Measurements from ENCODE around the gene ZNF674. TPM values are rescaled to one million over a fixed set of nuclear protein-coding genes. Genes with fewer than 3 reads are reported as not detected.
A peak's percentile ranks its signal among the peaks of the same experiment; 100 is the strongest.

The ZNF674 gene
- total and polyA plus RNA-seq, 2 donors (not counting 1 experiment from before 2014, with no cell fraction given) = 0.84 to 2.3 TPM

DNA sequence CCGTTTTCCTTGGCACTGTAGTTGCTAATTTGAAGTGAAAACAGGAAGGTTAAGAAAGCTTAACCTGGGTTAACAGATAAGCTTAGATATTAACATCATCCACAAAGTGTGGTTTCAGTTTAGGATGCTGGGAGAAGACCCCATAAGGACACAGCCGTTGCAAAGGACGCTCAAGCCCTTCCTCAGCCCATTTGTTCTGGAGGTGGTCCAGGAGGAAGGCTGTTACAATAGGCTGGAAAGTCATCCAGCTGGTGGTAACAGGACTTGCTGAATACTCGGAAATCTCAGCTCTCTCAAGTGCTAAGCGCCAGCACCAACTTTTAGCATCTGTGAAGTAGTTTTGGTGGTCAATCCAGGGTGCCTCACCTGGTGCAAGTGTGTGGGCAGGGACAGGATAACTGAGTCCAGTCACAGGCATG lies 42.5 kb upstream of the ZNF674 start:
- H3K4me1 ChIP-seq (ENCODE audit: control insufficient read depth in 2 of 2, insufficient read depth in 2 of 2, low read length in 2 of 2) = peaks cover 10 to 12% of the 10 kb centered on the region in 2 donors
- TF ChIP-seq EZH2 (IDR thresholded peaks at IDR 0.05; ENCODE audit: borderline replicate concordance, insufficient read depth, low read depth, low read length, poor library complexity, severe bottlenecking) = no peak
- TF ChIP-seq, protein P1, sequence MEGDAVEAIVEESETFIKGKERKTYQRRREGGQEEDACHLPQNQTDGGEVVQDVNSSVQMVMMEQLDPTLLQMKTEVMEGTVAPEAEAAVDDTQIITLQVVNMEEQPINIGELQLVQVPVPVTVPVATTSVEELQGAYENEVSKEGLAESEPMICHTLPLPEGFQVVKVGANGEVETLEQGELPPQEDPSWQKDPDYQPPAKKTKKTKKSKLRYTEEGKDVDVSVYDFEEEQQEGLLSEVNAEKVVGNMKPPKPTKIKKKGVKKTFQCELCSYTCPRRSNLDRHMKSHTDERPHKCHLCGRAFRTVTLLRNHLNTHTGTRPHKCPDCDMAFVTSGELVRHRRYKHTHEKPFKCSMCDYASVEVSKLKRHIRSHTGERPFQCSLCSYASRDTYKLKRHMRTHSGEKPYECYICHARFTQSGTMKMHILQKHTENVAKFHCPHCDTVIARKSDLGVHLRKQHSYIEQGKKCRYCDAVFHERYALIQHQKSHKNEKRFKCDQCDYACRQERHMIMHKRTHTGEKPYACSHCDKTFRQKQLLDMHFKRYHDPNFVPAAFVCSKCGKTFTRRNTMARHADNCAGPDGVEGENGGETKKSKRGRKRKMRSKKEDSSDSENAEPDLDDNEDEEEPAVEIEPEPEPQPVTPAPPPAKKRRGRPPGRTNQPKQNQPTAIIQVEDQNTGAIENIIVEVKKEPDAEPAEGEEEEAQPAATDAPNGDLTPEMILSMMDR (IDR thresholded peaks at IDR 0.05) = no peak
- no peaks in the 10 kb centered on the region for H3K36me3 ChIP-seq (replicated peaks in 1 of 2; ENCODE audit: control extremely low read depth in 1 of 2, control insufficient read depth in 1 of 2, extremely low read depth in 1 of 2, insufficient read depth in 2 of 2, low read length in 1 of 2)
- H3K9ac ChIP-seq (ENCODE audit: low read length) = no peak overlapping the region
- Mint-ChIP-seq H3K4me3 (peak overlapping the region; percentile 29), H3K4me1 (peaks cover 14% of the 10 kb centered on the region), H3K9me3 (ENCODE audit: insufficient read depth) (no peaks in the 10 kb centered on the region), H3K27ac (no peak overlapping the region), H3K27me3 (no peaks in the 10 kb centered on the region)
- H4K20me1 ChIP-seq (ENCODE audit: control insufficient read depth, insufficient read depth, low read length, poor library complexity, severe bottlenecking) = no peaks in the 10 kb centered on the region
- DNase-seq = no peak
- H3K4me3 ChIP-seq (ENCODE audit: control extremely low read depth in 1 of 5, extremely low read depth in 1 of 5, insufficient read depth in 1 of 5, low read depth in 2 of 5, low read length in 4 of 5) = no peak overlapping the region
- no peak for ATAC-seq (ENCODE audit: low read depth)
- H3K27me3 ChIP-seq (replicated peaks in 1 of 4; ENCODE audit: control extremely low read depth in 1 of 4, control insufficient read depth in 3 of 4, insufficient read depth in 4 of 4, low read length in 3 of 4) = no peaks in the 10 kb centered on the region
- H3K4me2 ChIP-seq (replicated peaks; ENCODE audit: low read depth, low read length, poor library complexity, severe bottlenecking) = peak overlapping the region; percentile 17
- H2AFZ ChIP-seq (ENCODE audit: insufficient read depth, low read depth, low read length, poor library complexity, severe bottlenecking) = peak overlapping the region; percentile 9
- intact Hi-C loops (cut with micrococcal nuclease) = no loop called here
- CTCF ChIA-PET = no interaction called here
- POLR2A ChIA-PET = no interaction called here
- no peak overlapping the region for H3K27ac ChIP-seq (ENCODE audit: low read length in 2 of 2)
- H3K79me2 ChIP-seq (ENCODE audit: control insufficient read depth, insufficient read depth, low read length) = no peaks in the 10 kb centered on the region
- no CpG with 5 or more reads among the region's 5 CpGs for WGBS (ENCODE audit: insufficient coverage)
- H3K9me3 ChIP-seq (ENCODE audit: control extremely low read depth in 1 of 3, control insufficient read depth in 2 of 3, insufficient read depth in 1 of 3, low read length in 2 of 3) = no peaks in the 10 kb centered on the region

DNA sequence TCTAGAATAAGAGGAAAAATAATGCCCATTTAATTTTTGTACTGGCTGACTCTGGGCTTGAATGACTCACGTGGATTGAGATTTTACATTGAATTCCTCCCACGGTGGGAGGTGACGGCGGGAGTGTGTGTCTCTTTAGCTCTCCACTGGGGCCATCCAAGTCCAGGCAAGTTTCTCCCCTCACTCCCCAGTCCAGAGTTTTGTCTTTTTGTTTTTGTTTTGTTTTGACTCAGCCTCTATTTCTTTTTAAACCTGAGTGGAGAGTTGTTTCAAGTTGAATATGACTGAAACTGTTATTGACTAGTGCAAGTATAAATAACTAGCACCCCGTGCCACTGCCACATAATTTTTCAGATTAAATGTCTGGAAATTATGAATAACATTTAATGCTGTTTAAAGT lies 41.9 kb upstream of the ZNF674 start:
- H3K27ac Mint-ChIP-seq = no peak overlapping the region
- Histone ChIP-seq H3K9me3 (ENCODE audit: control extremely low read depth in 1 of 3, control insufficient read depth in 2 of 3, insufficient read depth in 1 of 3, low read length in 2 of 3) (no peaks in the 10 kb centered on the region), H3K27ac (ENCODE audit: low read length in 2 of 2) (no peak overlapping the region), H3K4me1 (ENCODE audit: control insufficient read depth in 2 of 2, insufficient read depth in 2 of 2, low read length in 2 of 2) (peaks cover 10 to 12% of the 10 kb centered on the region in 2 donors), H3K4me2 (replicated peaks; ENCODE audit: low read depth, low read length, poor library complexity, severe bottlenecking) (no peak overlapping the region), H3K9ac (ENCODE audit: low read length) (no peak overlapping the region), H3K4me3 (ENCODE audit: control extremely low read depth in 1 of 5, extremely low read depth in 1 of 5, insufficient read depth in 1 of 5, low read depth in 2 of 5, low read length in 4 of 5) (no peak overlapping the region), H3K79me2 (ENCODE audit: control insufficient read depth, insufficient read depth, low read length) (no peaks in the 10 kb centered on the region), H3K27me3 (replicated peaks in 1 of 4; ENCODE audit: control extremely low read depth in 1 of 4, control insufficient read depth in 3 of 4, insufficient read depth in 4 of 4, low read length in 3 of 4) (no peaks in the 10 kb centered on the region), H4K20me1 (ENCODE audit: control insufficient read depth, insufficient read depth, low read length, poor library complexity, severe bottlenecking) (no peaks in the 10 kb centered on the region), H3K36me3 (replicated peaks in 1 of 2; ENCODE audit: control extremely low read depth in 1 of 2, control insufficient read depth in 1 of 2, extremely low read depth in 1 of 2, insufficient read depth in 2 of 2, low read length in 1 of 2) (no peaks in the 10 kb centered on the region), H2AFZ (ENCODE audit: insufficient read depth, low read depth, low read length, poor library complexity, severe bottlenecking) (no peak overlapping the region)
- CTCF ChIA-PET = interaction anchor here (0.7 kb wide), 1 partner anchor 807 kb away, joined by 3 read pairs; no protein-coding TSS in a partner anchor
- ATAC-seq (ENCODE audit: low read depth) (no peak), DNase-seq (no peak)
- H3K9me3 Mint-ChIP-seq (ENCODE audit: insufficient read depth) = no peaks in the 10 kb centered on the region
- intact Hi-C loops (cut with micrococcal nuclease) = no loop called here
- H3K4me1 Mint-ChIP-seq = peaks cover 14% of the 10 kb centered on the region
- POLR2A ChIA-PET = no interaction called here
- H3K27me3 Mint-ChIP-seq = no peaks in the 10 kb centered on the region
- TF ChIP-seq, protein P1 (IDR thresholded peaks at IDR 0.05) = no peak
- no peak for TF ChIP-seq EZH2 (IDR thresholded peaks at IDR 0.05; ENCODE audit: borderline replicate concordance, insufficient read depth, low read depth, low read length, poor library complexity, severe bottlenecking)
- WGBS (ENCODE audit: insufficient coverage) = 80% methylated on average over 1 of the region's 5 CpGs
- H3K4me3 Mint-ChIP-seq = no peak overlapping the region
